Smooth muscle cell of the brain vasculature (primary cell): ENCODE measurements around the gene MYO6.

Experiments used
- DNase-seq: peaks from one replicate; pipeline ENCODE4 v3.0.0-alpha.2; 2012; ENCODE audit warnings: low read depth, low spot score

MYO6 gene

GRCh38 chr6:75946146-75946831, 197.2 kb downstream of the MYO6 start:
- no peak for DNase-seq

- DNase-seq, result no peak
Measured at GRCh38 chr6:75947935-75948334, 198.9 kb downstream of the MYO6 start.

- no peak for DNase-seq
Measured at GRCh38 chr6:75952128-75952527, 203.1 kb downstream of the MYO6 start.

- no peak for DNase-seq
Measured at GRCh38 chr6:75963569-75963968, 214.5 kb downstream of the MYO6 start.

- DNase-seq, result no peak
Measured at GRCh38 chr6:75968143-75968542, 219.1 kb downstream of the MYO6 start.
